ENCODE data around the gene PSMB2.

Gene PSMB2

DNA sequence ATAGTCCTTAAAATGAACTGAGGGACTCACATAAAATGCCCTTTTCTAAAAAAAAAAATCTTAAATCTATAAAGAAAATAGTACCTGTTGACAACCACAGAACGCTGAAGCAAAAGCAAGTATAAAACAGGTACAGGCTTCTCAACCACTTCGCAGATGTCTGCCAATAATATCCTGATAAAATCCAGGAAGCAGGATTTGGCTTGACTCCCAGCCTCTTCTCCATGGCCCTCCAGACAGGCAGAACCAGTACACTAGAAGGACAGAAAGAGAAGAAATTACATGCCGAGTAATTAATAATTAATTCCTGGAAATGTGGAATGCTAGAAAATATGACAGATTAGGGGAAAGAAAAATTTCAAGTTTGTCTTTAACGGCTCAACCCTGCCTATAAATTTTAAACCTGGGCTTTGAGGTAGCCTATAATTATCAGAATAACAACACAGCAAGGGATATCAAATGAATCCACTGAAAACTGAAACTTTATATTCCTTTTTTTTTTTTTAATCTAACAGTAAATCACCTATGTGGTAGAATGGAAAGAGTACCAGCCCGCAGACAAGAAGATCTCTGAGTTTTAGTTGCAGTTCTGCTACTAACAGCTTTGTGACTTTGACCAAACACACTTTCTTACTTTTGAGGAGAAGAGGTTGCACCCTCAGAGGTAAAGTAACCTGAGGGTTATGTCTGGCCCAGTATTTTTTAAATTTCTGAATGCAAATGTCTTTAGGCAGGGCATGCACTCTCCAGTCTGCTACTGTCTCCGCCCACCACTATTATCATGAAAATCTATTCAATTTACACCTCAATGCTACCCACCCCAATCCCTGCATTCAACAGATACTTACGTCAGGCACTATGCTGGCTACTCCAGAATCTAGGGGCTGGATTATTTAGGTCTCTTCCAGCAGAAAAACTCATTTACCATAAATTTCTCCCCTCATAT, 86.8 kb downstream of the PSMB2 start:
- peak overlapping the region; percentile 98 for H3K27ac ChIP-seq
- TF ChIP-seq, protein P1, sequence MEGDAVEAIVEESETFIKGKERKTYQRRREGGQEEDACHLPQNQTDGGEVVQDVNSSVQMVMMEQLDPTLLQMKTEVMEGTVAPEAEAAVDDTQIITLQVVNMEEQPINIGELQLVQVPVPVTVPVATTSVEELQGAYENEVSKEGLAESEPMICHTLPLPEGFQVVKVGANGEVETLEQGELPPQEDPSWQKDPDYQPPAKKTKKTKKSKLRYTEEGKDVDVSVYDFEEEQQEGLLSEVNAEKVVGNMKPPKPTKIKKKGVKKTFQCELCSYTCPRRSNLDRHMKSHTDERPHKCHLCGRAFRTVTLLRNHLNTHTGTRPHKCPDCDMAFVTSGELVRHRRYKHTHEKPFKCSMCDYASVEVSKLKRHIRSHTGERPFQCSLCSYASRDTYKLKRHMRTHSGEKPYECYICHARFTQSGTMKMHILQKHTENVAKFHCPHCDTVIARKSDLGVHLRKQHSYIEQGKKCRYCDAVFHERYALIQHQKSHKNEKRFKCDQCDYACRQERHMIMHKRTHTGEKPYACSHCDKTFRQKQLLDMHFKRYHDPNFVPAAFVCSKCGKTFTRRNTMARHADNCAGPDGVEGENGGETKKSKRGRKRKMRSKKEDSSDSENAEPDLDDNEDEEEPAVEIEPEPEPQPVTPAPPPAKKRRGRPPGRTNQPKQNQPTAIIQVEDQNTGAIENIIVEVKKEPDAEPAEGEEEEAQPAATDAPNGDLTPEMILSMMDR (conservative IDR thresholded peaks at IDR 0.05): no peak

GRCh38 chr1:35553851-35554250, 87.5 kb downstream of the PSMB2 start:
- TF ChIP-seq, protein P1 (conservative IDR thresholded peaks at IDR 0.05): no peak
- H3K27ac ChIP-seq: peak overlapping the region; percentile 98
